Fibroblast of skin of left biceps (primary cell): ENCODE results near the gene KL.

Experiments used
- DNase-seq, 2 experiments: peaks; one replicate each; pipeline ENCODE4 v3.0.0-alpha.2; 2013; ENCODE audit warnings: low read depth in 2 of 2

Gene KL

DNA sequence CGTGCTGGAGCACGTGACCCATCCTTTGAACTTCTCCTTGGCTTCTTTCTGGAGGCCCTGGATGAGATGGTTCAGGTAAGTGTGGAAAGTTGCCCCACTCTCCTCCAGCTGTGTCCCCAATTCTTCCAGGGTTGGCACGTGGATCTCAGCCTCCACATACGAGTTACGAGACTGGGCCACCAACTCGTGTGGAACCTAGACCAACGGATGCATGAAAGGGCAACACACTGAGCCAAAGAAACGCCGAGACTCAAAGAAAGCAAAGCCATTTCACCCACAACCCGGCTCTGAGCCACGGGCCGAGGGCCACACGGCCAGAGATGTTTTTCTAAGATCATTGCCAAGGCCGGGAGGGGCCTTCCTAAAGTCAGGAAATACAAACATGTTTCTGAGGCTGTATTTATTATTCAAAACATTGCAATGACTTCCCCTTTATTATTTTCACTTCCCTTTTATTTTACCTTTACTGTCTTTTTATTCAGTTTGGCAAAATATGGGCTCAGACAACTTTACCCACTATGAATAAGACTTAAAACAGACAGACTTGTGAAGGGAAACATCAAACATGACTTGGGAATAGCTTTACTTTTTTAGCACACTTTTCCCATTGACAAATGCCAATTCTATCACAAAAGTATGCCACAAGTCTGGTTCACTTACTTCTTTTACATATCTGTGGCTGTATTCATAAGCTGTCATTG lies 94.6 kb downstream of the KL start:
- no peak for DNase-seq

DNA sequence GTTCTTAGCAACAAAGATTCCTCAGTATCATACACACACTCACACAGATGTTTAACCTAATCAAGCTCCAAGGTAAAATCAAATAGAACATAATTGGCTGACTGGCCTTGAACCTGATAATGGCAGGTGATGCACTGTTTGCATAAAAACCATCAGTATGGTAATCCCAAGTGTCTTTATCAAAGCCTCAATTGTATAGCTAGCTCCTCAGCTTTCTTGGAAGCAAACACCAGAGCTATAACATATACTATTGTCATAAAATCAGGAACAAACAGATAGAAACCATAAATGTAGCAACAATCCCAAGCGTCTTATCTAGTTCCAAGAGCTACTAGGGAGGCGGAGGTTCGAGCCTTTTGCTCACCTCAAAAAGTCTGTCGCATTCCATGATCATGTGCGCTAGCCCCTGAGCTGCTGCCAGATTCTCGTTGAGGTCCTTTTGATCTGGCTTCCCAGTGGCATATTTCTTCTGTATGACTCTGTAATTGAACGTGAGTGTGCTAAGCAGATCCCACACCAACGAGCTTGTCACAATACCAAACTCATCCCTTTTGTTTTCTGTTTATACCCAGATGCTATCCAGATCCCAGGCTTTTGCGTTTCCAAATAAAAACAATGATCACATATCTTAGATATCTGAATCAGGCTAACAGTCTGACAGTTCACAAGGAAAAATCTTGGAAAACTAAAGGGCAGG lies 95.3 kb downstream of the KL start:
- no peak for DNase-seq

DNA sequence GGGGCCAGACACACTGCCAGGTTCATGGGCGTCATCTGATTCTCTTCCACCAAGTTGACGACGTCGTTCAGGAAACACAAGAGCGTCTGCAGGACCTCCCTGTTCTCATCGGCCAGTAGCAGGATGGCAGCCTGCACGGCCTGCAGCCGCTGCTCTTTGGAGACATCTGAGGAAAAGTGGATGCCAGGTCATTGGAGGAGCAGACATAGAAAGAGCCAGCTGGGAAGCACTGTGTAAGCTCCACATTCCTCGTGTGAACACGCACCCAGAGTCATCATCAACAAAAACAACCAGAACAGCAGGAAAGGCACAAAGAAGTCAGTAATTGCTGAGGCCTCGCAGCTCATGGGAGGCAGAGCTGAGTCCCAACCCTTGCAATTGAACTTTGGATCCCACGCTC lies 96.5 kb downstream of the KL start:
- DNase-seq = no peak

DNA sequence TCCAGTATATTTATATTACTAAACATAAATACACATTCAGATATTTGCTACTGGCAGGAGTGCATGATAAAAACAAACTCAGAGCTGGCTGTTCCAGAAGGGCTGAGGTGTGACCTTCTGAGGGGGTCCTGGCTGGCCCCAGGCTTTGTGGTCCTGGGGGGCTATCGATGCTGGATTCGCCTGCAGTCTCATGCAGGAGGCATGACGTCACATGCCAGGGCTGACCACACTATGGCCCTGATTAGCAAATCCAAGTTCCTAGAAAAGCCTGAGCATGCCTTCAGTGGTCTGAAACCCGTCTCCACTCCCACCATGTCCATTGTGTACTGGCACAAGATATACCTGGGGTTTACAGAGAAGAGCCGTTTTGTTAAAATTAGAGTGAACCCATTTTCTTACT lies 97.9 kb downstream of the KL start:
- DNase-seq = no peak

DNA sequence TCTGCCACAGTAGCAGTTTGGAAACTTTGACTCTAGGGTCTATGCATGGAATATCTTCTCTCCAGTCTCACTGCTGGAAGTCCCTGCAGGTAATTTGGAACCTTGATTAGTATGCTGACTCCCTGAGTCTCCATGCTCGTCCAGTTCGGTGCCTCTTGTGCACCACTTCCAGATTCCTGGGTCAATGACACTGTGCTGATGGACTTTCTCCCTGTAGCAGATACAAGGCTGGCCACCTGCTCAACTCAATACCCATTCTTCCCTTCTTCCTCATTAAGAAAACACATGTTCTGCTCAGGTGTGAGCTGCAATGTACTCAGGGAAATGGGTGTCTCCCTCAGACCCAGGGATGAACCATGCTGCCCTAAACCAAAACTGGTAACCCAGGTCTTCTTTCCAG lies 99.1 kb downstream of the KL start:
- DNase-seq = no peak
